HUES48 (cell line): ENCODE data around the gene GHRH.

Experiments
- H3K27ac ChIP-seq: one replicate; pipeline ENCODE4 v1.7.0; 2013; ENCODE audit warnings: low read depth, low read length, inconsistent platforms
- H3K27me3 ChIP-seq: 2 replicates; pipeline ENCODE4 v1.6.1; 2013; ENCODE audit warnings: mild to moderate bottlenecking, low read length; ENCODE audit not compliant: control insufficient read depth, insufficient read depth
- H3K36me3 ChIP-seq: 2 replicates; pipeline ENCODE4 v1.6.1; 2013; ENCODE audit warnings: low read length; ENCODE audit not compliant: control insufficient read depth, insufficient read depth
- H3K4me1 ChIP-seq: 2 replicates; pipeline ENCODE4 v1.6.1; 2013; ENCODE audit warnings: mild to moderate bottlenecking, low read length; ENCODE audit not compliant: control insufficient read depth, insufficient read depth
- H3K4me3 ChIP-seq: 2 replicates; pipeline ENCODE4 v1.5.1; 2013; ENCODE audit warnings: mild to moderate bottlenecking, low read depth, low read length
- H3K9ac ChIP-seq: 2 replicates; pipeline ENCODE4 v1.6.1; 2013; ENCODE audit warnings: mild to moderate bottlenecking, low read depth, low read length, moderate library complexity
- H3K9me3 ChIP-seq: 2 replicates; pipeline ENCODE4 v1.6.1; 2013; ENCODE audit warnings: low read length; ENCODE audit not compliant: control insufficient read depth, insufficient read depth

Gene GHRH, protein sequence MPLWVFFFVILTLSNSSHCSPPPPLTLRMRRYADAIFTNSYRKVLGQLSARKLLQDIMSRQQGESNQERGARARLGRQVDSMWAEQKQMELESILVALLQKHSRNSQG

DNA sequence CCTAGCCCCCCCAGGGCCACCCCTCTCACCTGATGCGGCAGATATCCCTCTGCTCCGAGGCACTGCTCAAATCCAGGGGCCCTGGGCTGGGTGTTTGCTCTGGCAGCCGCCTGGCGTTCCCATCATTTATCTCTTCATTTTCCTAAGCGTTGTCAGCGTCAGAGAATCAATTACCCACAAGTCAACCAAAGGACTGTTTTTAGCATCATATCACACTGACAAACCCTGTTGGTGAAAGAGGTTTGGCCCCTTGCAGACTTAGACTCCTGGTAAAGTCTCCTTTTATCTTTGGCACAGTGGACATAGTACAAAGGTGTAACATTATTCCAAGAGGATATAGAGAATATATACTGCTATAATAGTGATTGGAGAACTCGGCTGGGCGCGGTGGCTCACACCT lies at the start of gene GHRH:
Gene GHRH, minus strand, starts transcription at position 101 of the 400 bp plus-strand sequence. CDS start 4,925 bp downstream, outside the sequence.
- 0 out of 2 replicates have a peak, but pooled peaks cover 3% of the 10 kb centered on the region for H3K27me3 ChIP-seq

DNA sequence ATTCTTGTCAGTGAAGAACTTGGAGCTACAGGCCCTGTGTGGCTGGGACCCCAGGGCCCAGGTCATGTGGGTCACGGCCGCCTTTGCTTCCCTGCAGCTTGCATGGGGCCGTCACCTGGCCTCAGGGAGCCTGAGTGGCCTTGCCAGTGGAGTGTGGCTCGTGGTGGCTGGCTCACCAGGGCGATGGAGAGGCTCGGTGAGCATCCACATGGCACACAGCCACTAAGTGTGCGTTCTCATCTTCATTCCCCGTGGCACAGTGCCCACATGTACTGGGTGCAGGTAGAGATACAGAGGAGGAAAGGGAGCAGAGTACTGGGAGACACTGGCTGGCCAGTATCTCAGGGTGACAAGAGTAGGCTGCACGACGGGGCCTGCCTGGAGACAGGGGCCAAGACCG lies 49.3 kb upstream of the GHRH start:
- Histone ChIP-seq H3K9ac (no peak overlapping the region), H3K27me3 (no peaks in the 10 kb centered on the region), H3K27ac (no peak overlapping the region), H3K9me3 (no peaks in the 10 kb centered on the region), H3K36me3 (peaks cover 43% of the 10 kb centered on the region), H3K4me3 (no peak overlapping the region), H3K4me1 (0 out of 2 replicates have a peak, but pooled peaks cover 8% of the 10 kb centered on the region)

More for the DNA sequence above, at the start of gene GHRH:
- Histone ChIP-seq H3K4me3 (no peak within 1 kb of the TSS), H3K9ac (no peak within 1 kb of the TSS), H3K4me1 (peaks cover 21% of the 10 kb centered on the region), H3K27ac (no peak within 1 kb of the TSS), H3K9me3 (no peaks in the 10 kb centered on the region), H3K36me3 (no peaks in the 10 kb centered on the region)

DNA sequence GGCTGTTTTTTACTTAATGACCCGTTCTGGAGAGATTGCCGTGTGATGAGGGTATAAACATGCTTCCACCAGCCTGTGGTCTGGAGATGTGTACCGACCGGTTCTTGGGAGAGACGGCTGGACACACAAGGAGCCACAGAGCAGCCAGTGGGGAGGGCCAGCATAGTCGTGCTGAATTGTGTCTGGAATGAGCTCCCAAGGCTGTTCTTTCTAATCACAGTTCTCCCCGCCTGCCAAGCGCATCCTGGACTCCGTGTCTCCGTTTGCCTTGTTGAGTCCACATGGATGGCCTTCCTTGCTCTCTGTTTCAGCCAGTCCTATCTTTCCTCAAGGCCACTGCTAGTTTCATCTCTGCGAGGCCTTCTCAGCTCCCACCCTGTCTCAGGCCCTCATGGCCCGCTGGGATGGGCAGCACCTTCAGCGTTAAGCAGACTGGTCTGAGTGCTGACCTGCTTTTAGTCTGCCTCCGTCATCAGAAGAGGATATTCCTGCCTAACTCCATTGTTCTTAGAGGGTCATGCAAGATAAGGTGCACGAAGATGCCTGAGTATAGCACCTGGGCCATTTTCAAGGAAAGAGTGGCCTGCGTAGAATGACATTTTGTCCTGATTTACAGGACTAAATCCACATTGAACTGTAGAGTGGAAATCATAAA lies 48.4 kb upstream of the GHRH start:
- Histone ChIP-seq H3K27me3 (no peaks in the 10 kb centered on the region), H3K4me3 (no peak overlapping the region), H3K27ac (no peak overlapping the region), H3K4me1 (0 out of 2 replicates have a peak, but pooled peaks cover 6% of the 10 kb centered on the region), H3K9ac (no peak overlapping the region), H3K9me3 (no peaks in the 10 kb centered on the region), H3K36me3 (peaks cover 40% of the 10 kb centered on the region)

DNA sequence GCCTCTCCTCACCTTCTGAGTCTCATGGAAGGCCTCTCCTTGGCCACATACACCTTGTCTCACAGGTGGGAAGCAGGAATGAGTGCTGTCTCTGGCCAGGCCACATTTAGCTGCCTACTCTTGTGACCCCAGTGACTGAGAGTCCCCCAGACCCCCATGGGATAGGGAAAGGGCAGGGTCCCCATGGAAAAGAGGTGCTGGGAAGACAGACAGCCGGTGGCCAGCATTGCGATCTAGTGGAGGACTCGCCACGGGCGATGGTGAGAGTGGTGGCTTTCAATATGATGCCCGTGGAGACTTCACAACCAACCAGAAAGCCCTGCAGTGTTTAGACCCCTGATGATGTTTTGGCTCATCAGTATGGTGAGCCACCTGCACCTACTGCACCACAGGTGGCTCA lies 47.7 kb upstream of the GHRH start:
- Histone ChIP-seq H3K4me1 (0 out of 2 replicates have a peak, but pooled peaks cover 6% of the 10 kb centered on the region), H3K36me3 (peaks cover 40% of the 10 kb centered on the region), H3K9ac (no peak overlapping the region), H3K27me3 (no peaks in the 10 kb centered on the region), H3K9me3 (no peaks in the 10 kb centered on the region), H3K27ac (no peak overlapping the region), H3K4me3 (no peak overlapping the region)

DNA sequence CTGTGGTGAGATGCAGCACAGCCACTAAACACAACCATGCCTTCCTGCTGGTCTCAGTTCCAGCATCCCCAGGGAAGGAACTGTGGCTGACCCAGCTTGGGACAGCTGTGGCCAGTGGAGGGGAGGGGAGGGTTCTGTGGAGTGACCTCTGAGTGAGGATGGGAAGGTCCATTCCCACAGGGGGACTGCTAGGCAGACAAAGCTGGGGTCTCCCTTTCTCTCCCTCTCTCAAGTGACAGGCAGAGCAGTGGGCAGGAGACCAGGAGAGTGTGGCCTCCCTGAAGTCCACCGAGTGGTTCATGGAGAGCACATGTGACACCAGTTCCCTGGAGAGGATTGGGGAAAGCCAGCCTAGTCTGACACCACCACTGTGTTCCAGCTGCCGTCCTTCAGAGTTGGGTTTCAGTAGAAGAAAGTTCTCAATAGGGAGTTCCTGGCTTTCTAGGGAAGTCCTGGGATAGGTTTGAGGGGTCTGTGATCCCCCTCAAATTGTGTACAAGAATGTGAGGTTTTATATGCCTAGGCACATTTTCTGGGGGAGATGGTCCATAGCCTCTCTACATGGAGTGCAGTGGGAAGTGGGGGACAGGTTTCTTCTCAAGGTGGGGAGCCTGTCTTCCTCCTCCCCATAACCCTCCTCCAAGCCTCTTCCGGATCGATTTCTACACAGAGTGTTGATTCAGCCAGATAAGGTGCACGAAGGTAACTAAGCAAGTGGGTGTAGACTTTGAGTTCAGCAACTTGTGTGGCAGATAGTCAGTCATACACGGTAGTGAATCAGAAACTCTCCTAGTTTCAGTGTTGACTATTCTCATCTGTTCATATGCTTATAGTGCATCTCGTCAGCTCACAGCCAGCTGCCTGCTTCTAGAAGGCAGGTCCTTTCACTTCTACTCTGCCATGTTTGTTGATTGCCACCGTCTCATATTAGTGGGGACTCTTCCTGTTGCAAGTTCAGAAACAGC lies 46.8 kb upstream of the GHRH start:
- H3K36me3 ChIP-seq = peaks cover 46% of the 10 kb centered on the region
- H3K4me3 ChIP-seq = no peak overlapping the region
- H3K9ac ChIP-seq = no peak overlapping the region
- 0 out of 2 replicates have a peak, but pooled peaks cover 6% of the 10 kb centered on the region for H3K4me1 ChIP-seq
- no peak overlapping the region for H3K27ac ChIP-seq
- H3K27me3 ChIP-seq = no peaks in the 10 kb centered on the region
- H3K9me3 ChIP-seq = no peaks in the 10 kb centered on the region

DNA sequence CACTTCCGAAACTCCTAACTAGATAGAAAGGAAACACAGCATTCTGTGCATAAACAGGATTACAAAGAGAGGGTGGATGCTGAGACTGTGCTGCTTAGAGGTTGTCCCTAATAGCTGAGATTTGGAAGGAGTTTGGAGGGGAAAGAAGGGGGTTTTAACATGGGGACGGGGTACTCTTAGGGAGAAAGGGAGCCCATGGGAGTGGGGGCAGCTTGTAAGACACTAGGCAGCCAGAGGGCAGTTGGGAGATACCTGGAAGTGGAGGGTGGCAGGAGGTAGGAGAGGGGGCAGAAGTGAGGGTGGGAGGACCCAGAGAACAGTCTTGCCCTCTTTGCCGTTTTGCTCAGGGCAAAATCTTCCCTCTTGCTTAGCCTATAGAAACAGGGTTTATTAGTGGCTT lies 44.2 kb upstream of the GHRH start:
- H3K9ac ChIP-seq = no peak overlapping the region

DNA sequence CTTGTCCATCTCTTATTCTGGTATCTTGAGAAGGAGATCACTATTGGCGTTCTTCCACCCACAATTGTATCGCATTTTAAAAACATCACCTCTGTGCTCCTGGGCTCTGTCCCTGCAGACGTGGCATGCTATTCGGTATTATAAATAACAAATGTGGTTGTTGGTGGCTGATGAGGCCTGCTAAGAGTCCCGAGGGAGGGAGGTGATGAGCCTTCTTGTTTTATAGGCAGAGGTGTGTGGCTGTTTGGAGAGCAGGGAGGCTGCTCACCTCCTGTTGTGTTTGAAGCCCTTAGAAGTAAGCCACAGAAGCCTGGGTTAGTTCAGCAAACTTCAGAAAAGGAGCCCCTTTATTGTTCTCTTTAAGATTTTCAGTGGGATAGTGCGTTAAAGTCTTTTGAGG lies 43.5 kb upstream of the GHRH start:
- Histone ChIP-seq H3K36me3 (peaks cover 57% of the 10 kb centered on the region), H3K9me3 (no peaks in the 10 kb centered on the region), H3K4me3 (no peak overlapping the region), H3K27ac (no peak overlapping the region), H3K27me3 (no peaks in the 10 kb centered on the region), H3K4me1 (0 out of 2 replicates have a peak, but pooled peaks cover 6% of the 10 kb centered on the region), H3K9ac (no peak overlapping the region)

More for the DNA sequence above, 44.2 kb upstream of the GHRH start:
- Histone ChIP-seq H3K36me3 (peaks cover 61% of the 10 kb centered on the region), H3K4me1 (0 out of 2 replicates have a peak, but pooled peaks cover 6% of the 10 kb centered on the region), H3K27ac (no peak overlapping the region), H3K9me3 (no peaks in the 10 kb centered on the region), H3K27me3 (no peaks in the 10 kb centered on the region), H3K4me3 (no peak overlapping the region)

DNA sequence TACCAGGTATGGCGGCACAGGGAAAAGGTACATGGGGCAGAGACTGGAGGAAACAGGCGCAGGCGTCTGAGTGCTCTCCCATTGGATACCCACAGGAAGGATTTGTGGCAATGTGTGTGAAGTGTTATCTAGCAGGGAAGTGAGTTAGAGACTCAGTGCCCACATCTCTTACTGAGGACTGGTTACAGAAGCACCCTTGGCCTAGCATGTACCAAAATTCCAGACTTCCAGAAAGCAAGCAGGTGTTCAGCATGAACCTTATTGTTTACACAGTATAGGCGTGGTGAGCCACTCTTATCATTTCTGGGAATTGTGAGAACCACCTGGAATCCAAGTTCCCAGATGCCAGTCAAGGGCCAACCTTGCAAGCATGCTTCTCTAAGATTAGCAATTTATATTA lies 42.0 kb upstream of the GHRH start:
- no peak overlapping the region for H3K9ac ChIP-seq
- no peak overlapping the region for H3K27ac ChIP-seq
- H3K9me3 ChIP-seq = no peaks in the 10 kb centered on the region
- no peak overlapping the region for H3K4me3 ChIP-seq
- H3K27me3 ChIP-seq = no peaks in the 10 kb centered on the region
- peaks cover 47% of the 10 kb centered on the region for H3K36me3 ChIP-seq
- H3K4me1 ChIP-seq = 0 out of 2 replicates have a peak, but pooled peaks cover 6% of the 10 kb centered on the region

DNA sequence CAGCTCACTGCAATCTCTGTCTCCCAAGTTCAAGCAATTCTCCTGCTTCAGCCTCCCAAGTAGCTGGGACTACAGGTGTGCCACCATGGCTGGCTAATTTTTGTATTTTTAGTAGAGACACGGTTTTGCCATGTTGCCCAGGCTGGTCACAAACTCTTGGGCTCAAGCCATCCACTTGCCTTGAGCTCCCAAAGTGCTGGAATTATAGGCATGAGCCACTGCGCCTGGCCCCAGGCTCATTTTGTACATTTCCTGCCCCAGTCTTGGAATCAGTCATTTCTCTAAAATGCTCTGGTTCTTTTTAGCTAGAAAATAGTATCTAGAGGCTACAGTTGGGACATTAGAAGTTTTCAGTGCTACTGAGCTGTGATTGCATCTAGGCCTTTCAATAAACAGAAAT lies 41.4 kb upstream of the GHRH start:
- Histone ChIP-seq H3K9ac (no peak overlapping the region), H3K4me3 (no peak overlapping the region), H3K27me3 (no peaks in the 10 kb centered on the region), H3K4me1 (0 out of 2 replicates have a peak, but pooled peaks cover 6% of the 10 kb centered on the region), H3K9me3 (no peaks in the 10 kb centered on the region), H3K36me3 (peaks cover 42% of the 10 kb centered on the region), H3K27ac (no peak overlapping the region)

DNA sequence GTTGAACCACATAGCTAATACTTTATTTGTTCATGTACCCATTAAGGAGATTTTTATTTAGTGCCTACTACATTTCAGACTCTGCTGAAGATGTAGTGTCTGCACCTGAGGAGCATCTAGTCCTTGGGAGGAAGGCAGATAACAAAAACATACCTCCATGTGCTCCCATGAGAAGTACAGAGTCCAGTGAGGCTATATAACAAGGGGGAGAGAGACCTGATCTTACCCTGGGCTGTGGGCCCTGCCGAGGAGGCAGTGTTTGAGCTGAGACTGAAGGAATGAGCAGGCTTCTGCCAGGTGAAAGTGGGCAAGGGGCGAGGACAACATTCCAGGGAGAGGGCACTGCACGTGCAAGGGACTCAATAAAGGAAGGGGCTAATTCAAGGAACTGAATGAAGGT lies 39.9 kb upstream of the GHRH start:
- Histone ChIP-seq H3K27ac (no peak overlapping the region), H3K27me3 (no peaks in the 10 kb centered on the region), H3K4me1 (0 out of 2 replicates have a peak, but pooled peaks cover 6% of the 10 kb centered on the region), H3K9ac (no peak overlapping the region), H3K9me3 (no peaks in the 10 kb centered on the region), H3K36me3 (peaks cover 34% of the 10 kb centered on the region), H3K4me3 (no peak overlapping the region)
